Measurements from ENCODE around the gene ZDHHC21. TPM values are rescaled to one million over a fixed set of nuclear protein-coding genes. Genes with fewer than 3 reads are reported as not detected.

Gene ZDHHC21
- total and polyA plus RNA-seq, 9 of the 15 experiments (the other 6 are each of a cell fraction or from before 2014, with no cell fraction given) = 0.10 to 1.9 (median 1.00) TPM

DNA sequence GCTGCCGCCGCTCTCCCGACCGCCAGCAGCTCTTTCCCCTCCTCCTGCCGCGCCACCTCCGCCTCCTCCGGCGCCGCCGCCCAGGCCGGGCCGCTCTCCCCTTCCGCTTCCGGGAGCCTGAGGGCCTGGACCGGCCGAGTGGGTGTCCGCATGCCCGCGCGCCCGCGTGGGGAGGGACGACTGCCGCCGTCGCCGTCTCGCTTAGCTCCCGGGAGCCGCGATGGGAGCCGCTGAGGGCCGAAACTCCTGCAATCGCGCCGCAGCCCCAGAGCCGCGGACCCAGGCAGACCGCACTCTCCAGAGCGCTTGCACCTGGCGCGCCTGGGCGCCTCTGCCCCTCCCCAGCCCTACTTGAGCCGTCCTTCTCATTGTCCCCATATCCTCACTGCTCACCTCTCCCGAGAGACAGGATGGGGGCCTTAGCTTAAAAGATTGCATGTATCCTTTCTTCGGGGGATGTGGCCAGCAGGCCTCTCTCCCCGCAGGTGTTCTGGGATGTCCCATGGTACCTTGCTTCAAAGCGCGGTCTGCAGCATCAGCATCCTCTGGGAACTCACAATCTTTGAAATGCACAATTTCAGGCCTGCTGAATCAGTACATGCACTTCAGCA is at the start of gene ZDHHC21 (continued):
- TF ChIP-seq, protein P1, sequence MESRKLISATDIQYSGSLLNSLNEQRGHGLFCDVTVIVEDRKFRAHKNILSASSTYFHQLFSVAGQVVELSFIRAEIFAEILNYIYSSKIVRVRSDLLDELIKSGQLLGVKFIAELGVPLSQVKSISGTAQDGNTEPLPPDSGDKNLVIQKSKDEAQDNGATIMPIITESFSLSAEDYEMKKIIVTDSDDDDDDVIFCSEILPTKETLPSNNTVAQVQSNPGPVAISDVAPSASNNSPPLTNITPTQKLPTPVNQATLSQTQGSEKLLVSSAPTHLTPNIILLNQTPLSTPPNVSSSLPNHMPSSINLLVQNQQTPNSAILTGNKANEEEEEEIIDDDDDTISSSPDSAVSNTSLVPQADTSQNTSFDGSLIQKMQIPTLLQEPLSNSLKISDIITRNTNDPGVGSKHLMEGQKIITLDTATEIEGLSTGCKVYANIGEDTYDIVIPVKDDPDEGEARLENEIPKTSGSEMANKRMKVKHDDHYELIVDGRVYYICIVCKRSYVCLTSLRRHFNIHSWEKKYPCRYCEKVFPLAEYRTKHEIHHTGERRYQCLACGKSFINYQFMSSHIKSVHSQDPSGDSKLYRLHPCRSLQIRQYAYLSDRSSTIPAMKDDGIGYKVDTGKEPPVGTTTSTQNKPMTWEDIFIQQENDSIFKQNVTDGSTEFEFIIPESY (CRISPR knock-in tag; IDR thresholded peaks at IDR 0.05) = peak; percentile 76
- TF ChIP-seq, protein P2, sequence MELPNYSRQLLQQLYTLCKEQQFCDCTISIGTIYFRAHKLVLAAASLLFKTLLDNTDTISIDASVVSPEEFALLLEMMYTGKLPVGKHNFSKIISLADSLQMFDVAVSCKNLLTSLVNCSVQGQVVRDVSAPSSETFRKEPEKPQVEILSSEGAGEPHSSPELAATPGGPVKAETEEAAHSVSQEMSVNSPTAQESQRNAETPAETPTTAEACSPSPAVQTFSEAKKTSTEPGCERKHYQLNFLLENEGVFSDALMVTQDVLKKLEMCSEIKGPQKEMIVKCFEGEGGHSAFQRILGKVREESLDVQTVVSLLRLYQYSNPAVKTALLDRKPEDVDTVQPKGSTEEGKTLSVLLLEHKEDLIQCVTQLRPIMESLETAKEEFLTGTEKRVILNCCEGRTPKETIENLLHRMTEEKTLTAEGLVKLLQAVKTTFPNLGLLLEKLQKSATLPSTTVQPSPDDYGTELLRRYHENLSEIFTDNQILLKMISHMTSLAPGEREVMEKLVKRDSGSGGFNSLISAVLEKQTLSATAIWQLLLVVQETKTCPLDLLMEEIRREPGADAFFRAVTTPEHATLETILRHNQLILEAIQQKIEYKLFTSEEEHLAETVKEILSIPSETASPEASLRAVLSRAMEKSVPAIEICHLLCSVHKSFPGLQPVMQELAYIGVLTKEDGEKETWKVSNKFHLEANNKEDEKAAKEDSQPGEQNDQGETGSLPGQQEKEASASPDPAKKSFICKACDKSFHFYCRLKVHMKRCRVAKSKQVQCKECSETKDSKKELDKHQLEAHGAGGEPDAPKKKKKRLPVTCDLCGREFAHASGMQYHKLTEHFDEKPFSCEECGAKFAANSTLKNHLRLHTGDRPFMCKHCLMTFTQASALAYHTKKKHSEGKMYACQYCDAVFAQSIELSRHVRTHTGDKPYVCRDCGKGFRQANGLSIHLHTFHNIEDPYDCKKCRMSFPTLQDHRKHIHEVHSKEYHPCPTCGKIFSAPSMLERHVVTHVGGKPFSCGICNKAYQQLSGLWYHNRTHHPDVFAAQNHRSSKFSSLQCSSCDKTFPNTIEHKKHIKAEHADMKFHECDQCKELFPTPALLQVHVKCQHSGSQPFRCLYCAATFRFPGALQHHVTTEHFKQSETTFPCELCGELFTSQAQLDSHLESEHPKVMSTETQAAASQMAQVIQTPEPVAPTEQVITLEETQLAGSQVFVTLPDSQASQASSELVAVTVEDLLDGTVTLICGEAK (IDR thresholded peaks at IDR 0.05) = peak; percentile 75
- TF ChIP-seq, protein P2 (CRISPR knock-in tag; IDR thresholded peaks at IDR 0.05) = no peak
- TF ChIP-seq PHF20 (IDR thresholded peaks at IDR 0.05; ENCODE audit: partially characterized antibody) (peak; percentile 60), POLR2G (IDR thresholded peaks at IDR 0.05; ENCODE audit: low read depth, low read length) (peak; percentile 82), ZNF408 (CRISPR knock-in tag; IDR thresholded peaks at IDR 0.05; ENCODE audit: low read depth) (no peak)
- TF ChIP-seq, protein P3, sequence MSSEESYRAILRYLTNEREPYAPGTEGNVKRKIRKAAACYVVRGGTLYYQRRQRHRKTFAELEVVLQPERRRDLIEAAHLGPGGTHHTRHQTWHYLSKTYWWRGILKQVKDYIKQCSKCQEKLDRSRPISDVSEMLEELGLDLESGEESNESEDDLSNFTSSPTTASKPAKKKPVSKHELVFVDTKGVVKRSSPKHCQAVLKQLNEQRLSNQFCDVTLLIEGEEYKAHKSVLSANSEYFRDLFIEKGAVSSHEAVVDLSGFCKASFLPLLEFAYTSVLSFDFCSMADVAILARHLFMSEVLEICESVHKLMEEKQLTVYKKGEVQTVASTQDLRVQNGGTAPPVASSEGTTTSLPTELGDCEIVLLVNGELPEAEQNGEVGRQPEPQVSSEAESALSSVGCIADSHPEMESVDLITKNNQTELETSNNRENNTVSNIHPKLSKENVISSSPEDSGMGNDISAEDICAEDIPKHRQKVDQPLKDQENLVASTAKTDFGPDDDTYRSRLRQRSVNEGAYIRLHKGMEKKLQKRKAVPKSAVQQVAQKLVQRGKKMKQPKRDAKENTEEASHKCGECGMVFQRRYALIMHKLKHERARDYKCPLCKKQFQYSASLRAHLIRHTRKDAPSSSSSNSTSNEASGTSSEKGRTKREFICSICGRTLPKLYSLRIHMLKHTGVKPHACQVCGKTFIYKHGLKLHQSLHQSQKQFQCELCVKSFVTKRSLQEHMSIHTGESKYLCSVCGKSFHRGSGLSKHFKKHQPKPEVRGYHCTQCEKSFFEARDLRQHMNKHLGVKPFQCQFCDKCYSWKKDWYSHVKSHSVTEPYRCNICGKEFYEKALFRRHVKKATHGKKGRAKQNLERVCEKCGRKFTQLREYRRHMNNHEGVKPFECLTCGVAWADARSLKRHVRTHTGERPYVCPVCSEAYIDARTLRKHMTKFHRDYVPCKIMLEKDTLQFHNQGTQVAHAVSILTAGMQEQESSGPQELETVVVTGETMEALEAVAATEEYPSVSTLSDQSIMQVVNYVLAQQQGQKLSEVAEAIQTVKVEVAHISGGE (CRISPR knock-in tag; IDR thresholded peaks at IDR 0.05) = peak; percentile 52 to 73 (median 58); a peak in 4 of 6 replicates
- TF ChIP-seq, protein P4, sequence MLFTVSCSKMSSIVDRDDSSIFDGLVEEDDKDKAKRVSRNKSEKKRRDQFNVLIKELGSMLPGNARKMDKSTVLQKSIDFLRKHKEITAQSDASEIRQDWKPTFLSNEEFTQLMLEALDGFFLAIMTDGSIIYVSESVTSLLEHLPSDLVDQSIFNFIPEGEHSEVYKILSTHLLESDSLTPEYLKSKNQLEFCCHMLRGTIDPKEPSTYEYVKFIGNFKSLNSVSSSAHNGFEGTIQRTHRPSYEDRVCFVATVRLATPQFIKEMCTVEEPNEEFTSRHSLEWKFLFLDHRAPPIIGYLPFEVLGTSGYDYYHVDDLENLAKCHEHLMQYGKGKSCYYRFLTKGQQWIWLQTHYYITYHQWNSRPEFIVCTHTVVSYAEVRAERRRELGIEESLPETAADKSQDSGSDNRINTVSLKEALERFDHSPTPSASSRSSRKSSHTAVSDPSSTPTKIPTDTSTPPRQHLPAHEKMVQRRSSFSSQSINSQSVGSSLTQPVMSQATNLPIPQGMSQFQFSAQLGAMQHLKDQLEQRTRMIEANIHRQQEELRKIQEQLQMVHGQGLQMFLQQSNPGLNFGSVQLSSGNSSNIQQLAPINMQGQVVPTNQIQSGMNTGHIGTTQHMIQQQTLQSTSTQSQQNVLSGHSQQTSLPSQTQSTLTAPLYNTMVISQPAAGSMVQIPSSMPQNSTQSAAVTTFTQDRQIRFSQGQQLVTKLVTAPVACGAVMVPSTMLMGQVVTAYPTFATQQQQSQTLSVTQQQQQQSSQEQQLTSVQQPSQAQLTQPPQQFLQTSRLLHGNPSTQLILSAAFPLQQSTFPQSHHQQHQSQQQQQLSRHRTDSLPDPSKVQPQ (CRISPR knock-in tag; IDR thresholded peaks at IDR 0.05; ENCODE audit: borderline replicate concordance) = no peak

Data from K562 (cell line).